WTC11 (cell line): ENCODE data around the gene ITFG1.

ENCODE experiments used
- CREM ChIP-seq: sonication (generic); formaldehyde crosslinking; IDR thresholded peaks from 2 replicates; pipeline ENCODE4 v1.8.1; 2022; ENCODE audit warnings: mild to moderate bottlenecking, missing genetic modification reagents, moderate library complexity
- FOXP1 ChIP-seq: sonication (generic); formaldehyde crosslinking; IDR thresholded peaks from 2 replicates; pipeline ENCODE4 v1.8.0; 2022; ENCODE audit warnings: missing genetic modification reagents, mild to moderate bottlenecking, moderate library complexity, borderline replicate concordance
- NR2C2 ChIP-seq: sonication (generic); formaldehyde crosslinking; IDR thresholded peaks from 2 replicates; pipeline ENCODE4 v1.8.0; 2022; ENCODE audit warnings: mild to moderate bottlenecking, missing genetic modification reagents
- NR3C1 ChIP-seq: sonication (generic); formaldehyde crosslinking; conservative IDR thresholded peaks from 2 replicates; pipeline ENCODE4 v1.8.1; 2023; ENCODE audit warnings: low read depth, mild to moderate bottlenecking, missing genetic modification reagents
- SOX15 ChIP-seq: fragments of 250-450 bp; sonication (Bioruptor Pico); IDR thresholded peaks from 2 replicates; pipeline ENCODE4 v1.9.0; 2021; ENCODE audit warnings: mild to moderate bottlenecking
- TF ChIP-seq, protein P1 (sequence below): fragments of 200-600 bp; IDR thresholded peaks from 2 replicates; pipeline ENCODE4 v1.8.0; 2022; ENCODE audit warnings: antibody characterized with exemption
- TF ChIP-seq, protein P2 (sequence below): sonication (generic); formaldehyde crosslinking; IDR thresholded peaks from 2 replicates; pipeline ENCODE4 v1.8.1; 2022; ENCODE audit warnings: mild to moderate bottlenecking, missing genetic modification reagents, moderate library complexity, borderline replicate concordance
- TF ChIP-seq, protein P3 (sequence below): sonication (generic); formaldehyde crosslinking; IDR thresholded peaks from 2 replicates; pipeline ENCODE4 v1.8.1; 2022; ENCODE audit warnings: missing genetic modification reagents, borderline replicate concordance
- TF ChIP-seq, protein P4 (sequence below): sonication (generic); formaldehyde crosslinking; conservative IDR thresholded peaks from 2 replicates; pipeline ENCODE4 v1.8.1; 2022; ENCODE audit warnings: mild to moderate bottlenecking, missing genetic modification reagents

DNA sequence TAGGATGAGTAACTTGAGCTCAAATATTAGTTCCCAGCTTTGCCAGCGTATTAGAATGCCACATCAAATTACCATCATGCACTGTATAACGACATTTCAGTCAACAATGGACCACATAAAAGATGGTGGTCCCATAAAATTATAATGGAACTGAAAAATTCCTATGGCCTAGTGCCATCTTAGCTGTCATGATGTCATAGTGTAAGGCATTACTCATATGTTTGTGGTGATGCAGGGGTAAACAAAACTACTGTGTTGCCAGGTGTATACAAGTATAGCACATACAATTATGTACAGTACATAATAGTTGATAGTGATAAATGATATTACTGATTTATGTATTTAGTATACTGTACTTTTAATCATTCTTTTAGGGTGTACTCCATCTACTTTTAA is 262.7 kb downstream of the ITFG1 start:
- TF ChIP-seq, protein P1, sequence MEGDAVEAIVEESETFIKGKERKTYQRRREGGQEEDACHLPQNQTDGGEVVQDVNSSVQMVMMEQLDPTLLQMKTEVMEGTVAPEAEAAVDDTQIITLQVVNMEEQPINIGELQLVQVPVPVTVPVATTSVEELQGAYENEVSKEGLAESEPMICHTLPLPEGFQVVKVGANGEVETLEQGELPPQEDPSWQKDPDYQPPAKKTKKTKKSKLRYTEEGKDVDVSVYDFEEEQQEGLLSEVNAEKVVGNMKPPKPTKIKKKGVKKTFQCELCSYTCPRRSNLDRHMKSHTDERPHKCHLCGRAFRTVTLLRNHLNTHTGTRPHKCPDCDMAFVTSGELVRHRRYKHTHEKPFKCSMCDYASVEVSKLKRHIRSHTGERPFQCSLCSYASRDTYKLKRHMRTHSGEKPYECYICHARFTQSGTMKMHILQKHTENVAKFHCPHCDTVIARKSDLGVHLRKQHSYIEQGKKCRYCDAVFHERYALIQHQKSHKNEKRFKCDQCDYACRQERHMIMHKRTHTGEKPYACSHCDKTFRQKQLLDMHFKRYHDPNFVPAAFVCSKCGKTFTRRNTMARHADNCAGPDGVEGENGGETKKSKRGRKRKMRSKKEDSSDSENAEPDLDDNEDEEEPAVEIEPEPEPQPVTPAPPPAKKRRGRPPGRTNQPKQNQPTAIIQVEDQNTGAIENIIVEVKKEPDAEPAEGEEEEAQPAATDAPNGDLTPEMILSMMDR: no peak
- TF ChIP-seq, protein P2, sequence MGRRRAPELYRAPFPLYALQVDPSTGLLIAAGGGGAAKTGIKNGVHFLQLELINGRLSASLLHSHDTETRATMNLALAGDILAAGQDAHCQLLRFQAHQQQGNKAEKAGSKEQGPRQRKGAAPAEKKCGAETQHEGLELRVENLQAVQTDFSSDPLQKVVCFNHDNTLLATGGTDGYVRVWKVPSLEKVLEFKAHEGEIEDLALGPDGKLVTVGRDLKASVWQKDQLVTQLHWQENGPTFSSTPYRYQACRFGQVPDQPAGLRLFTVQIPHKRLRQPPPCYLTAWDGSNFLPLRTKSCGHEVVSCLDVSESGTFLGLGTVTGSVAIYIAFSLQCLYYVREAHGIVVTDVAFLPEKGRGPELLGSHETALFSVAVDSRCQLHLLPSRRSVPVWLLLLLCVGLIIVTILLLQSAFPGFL (CRISPR knock-in tag): no peak
- TF ChIP-seq SOX15 (CRISPR knock-in tag): no peak
- TF ChIP-seq, protein P3, sequence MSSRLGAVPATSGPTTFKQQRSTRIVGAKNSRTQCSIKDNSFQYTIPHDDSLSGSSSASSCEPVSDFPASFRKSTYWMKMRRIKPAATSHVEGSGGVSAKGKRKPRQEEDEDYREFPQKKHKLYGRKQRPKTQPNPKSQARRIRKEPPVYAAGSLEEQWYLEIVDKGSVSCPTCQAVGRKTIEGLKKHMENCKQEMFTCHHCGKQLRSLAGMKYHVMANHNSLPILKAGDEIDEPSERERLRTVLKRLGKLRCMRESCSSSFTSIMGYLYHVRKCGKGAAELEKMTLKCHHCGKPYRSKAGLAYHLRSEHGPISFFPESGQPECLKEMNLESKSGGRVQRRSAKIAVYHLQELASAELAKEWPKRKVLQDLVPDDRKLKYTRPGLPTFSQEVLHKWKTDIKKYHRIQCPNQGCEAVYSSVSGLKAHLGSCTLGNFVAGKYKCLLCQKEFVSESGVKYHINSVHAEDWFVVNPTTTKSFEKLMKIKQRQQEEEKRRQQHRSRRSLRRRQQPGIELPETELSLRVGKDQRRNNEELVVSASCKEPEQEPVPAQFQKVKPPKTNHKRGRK: no peak
- no peak for TF ChIP-seq CREM (CRISPR knock-in tag)
- TF ChIP-seq FOXP1: no peak
- TF ChIP-seq NR3C1 (CRISPR knock-in tag): no peak
- TF ChIP-seq, protein P4, sequence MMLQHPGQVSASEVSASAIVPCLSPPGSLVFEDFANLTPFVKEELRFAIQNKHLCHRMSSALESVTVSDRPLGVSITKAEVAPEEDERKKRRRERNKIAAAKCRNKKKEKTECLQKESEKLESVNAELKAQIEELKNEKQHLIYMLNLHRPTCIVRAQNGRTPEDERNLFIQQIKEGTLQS: no peak
- TF ChIP-seq NR2C2 (CRISPR knock-in tag): no peak
